BE2C (cell line): ENCODE results near the gene AP2B1.

Source experiments
- DNase-seq: peaks from one replicate; pipeline ENCODE4 v3.0.0-alpha.2; 2020
- H3K27me3 ChIP-seq: fragments of 250-450 bp; sonication (Bioruptor Pico); 2 replicates; pipeline ENCODE4 v1.5.1; 2020; ENCODE audit warnings: mild to moderate bottlenecking
- H3K36me3 ChIP-seq: fragments of 250-450 bp; sonication (Bioruptor Pico); 2 replicates; pipeline ENCODE4 v1.5.1; 2020; ENCODE audit warnings: mild to moderate bottlenecking
- H3K4me1 ChIP-seq: fragments of 250-450 bp; sonication (Bioruptor Pico); 2 replicates; pipeline ENCODE4 v1.5.1; 2020
- H3K4me3 ChIP-seq: 2 replicates; pipeline ENCODE4 v1.5.1; 2011; ENCODE audit warnings: low read depth, low read length
- H3K9me3 ChIP-seq: fragments of 250-450 bp; sonication (Bioruptor Pico); 2 replicates; pipeline ENCODE4 v1.5.1; 2020
- TF ChIP-seq, protein P1 (sequence below): IDR thresholded peaks from 2 replicates; pipeline ENCODE4 v1.5.1; 2012; ENCODE audit warnings: mild to moderate bottlenecking, low read depth, low read length

Gene AP2B1

DNA sequence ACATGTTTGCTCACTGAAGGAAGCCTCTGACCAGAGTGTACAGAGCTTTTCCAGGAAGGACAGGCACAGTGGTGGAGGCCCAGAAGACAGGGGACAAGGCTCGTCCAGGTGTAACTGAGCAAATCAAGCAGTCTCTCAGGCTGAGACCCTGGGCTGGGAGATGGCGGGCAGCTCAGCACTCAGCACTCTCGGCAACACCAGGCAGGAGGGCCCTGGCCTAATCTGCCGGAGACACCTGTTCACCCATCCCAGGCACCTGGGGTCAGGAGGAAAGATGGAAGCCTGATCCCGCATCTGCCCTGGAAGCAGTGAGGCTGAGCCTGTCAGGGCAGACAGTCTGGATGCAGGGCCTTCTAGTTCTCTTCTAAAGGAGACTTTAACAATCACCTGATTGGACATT is 149.1 kb downstream of the AP2B1 start:
- H3K4me3 ChIP-seq, result no peak overlapping the region
- H3K4me1 ChIP-seq, result peaks cover 3% of the 10 kb centered on the region; the same call in 1 of the 2 replicates
- TF ChIP-seq, protein P1, sequence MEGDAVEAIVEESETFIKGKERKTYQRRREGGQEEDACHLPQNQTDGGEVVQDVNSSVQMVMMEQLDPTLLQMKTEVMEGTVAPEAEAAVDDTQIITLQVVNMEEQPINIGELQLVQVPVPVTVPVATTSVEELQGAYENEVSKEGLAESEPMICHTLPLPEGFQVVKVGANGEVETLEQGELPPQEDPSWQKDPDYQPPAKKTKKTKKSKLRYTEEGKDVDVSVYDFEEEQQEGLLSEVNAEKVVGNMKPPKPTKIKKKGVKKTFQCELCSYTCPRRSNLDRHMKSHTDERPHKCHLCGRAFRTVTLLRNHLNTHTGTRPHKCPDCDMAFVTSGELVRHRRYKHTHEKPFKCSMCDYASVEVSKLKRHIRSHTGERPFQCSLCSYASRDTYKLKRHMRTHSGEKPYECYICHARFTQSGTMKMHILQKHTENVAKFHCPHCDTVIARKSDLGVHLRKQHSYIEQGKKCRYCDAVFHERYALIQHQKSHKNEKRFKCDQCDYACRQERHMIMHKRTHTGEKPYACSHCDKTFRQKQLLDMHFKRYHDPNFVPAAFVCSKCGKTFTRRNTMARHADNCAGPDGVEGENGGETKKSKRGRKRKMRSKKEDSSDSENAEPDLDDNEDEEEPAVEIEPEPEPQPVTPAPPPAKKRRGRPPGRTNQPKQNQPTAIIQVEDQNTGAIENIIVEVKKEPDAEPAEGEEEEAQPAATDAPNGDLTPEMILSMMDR, result no peak
- no peaks in the 10 kb centered on the region for H3K27me3 ChIP-seq
- H3K9me3 ChIP-seq, result 0 out of 2 replicates have a peak, but pooled peaks cover 4% of the 10 kb centered on the region
- H3K36me3 ChIP-seq, result peaks cover 7% of the 10 kb centered on the region
- no peak for DNase-seq

DNA sequence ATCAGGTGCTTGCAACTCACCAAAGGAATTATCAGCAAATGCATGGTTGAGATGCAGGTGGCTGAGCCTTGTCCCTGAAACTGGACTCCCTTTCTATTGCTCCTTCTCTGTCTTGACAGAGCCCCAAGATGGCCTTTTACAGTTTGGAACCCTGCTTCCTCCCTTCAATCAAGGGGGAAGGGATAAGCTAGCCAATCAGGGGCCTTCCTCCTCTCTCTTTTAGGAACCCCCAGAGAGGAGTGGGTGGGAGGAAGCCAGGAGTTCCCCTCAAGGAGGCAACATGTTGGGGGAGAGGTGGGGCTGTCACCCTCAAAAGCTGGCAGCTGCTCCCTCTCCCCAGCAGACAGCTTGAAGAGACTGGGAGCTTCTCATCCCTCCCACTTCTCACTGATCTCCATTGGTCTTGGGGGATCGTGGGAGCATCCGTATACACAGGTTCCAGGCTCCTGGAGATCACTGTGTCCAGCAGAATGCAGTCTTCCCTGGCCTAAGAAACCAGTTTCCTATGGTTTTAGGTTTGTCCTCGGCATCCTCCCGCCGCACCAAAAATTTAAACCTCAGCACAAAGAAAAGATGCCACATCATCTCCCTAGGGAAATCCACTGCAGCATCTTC is 151.5 kb downstream of the AP2B1 start:
- DNase-seq, result no peak

DNA sequence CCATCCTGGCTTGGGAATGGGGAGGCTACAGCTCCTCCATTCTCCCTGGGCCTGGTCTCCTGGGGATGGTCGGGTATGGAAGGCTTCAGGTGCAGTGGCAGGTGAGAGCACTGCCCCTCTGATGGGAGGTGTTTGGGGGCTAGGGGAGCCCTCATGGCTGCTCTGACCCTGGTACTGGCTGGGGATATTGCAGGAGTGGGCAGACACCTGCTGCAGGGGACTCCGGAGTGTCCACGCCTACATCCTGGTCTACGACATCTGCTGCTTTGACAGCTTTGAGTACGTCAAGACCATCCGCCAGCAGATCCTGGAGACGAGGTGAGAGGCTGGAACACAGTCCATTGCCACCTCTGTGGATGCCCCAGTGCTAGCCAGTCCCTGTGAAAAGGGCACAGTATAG is 153.1 kb downstream of the AP2B1 start:
- Histone ChIP-seq H3K9me3 (0 out of 2 replicates have a peak, but pooled peaks cover 4% of the 10 kb centered on the region), H3K27me3 (peaks cover 3% of the 10 kb centered on the region; the same call in 1 of the 2 replicates), H3K4me1 (no peaks in the 10 kb centered on the region), H3K36me3 (no peaks in the 10 kb centered on the region), H3K4me3 (no peak overlapping the region)
- no peak for DNase-seq
- TF ChIP-seq, protein P1, result no peak

More for the DNA sequence above, 151.5 kb downstream of the AP2B1 start:
- Histone ChIP-seq H3K27me3 (peaks cover 3% of the 10 kb centered on the region; the same call in 1 of the 2 replicates), H3K9me3 (0 out of 2 replicates have a peak, but pooled peaks cover 4% of the 10 kb centered on the region), H3K36me3 (peaks cover 6% of the 10 kb centered on the region), H3K4me1 (no peaks in the 10 kb centered on the region), H3K4me3 (no peak overlapping the region)
- TF ChIP-seq, protein P1, result no peak

DNA sequence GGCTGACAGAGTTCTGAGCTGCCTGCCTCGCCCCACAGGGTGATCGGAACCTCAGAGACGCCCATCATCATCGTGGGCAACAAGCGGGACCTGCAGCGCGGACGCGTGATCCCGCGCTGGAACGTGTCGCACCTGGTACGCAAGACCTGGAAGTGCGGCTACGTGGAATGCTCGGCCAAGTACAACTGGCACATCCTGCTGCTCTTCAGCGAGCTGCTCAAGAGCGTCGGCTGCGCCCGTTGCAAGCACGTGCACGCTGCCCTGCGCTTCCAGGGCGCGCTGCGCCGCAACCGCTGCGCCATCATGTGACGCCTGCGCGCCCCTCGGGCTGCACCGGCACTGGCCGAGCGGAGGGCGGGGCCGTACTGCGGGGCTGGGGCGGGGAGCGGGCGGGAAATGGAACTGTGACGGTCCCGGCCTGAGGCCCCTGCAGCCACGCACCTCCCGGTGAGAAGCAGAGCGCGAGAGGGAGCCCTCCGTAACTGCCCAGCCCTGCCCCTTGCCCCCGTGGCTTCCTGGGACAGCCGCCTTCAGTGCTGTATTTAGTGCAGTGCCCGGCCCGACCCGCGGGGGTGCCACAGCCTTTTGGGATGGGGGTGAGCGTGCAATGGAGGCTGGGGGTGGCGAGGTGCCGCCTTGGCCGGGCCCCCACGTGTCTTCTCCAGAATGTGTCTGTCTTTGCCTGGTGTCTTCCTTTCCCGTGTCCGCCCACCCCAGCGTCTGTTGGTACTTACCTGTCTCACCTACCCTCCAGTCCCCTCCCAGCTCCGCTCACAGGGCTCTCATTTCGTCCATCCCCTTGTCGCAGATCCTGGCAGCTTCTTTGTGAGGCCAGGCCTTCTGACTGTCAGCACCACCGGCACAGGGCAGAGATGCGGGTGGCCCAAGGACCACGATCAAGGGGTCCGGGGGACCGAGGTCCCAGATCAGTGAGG is 154.1 kb downstream of the AP2B1 start:
- TF ChIP-seq, protein P1, result no peak
- H3K27me3 ChIP-seq, result peaks cover 3% of the 10 kb centered on the region; the same call in 1 of the 2 replicates

DNA sequence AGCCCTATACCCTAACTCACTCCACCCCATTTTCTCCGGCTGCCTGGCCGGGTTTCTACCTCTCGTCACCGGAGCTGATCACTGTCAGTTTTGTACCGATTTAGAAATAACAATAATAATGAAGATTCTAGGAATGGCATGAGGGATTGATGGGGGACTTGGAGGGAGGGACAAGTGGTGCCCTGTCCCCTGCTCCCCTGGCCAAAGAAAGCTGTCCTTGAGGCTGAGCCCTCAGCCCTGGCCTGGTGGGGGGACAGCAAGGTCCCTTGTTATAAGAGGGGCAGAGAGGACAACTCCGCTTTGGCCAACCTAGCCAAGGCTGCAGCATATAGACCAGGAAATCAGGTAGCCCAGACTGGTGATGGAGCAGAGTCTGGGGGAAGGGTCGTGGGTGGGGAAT is 155.4 kb downstream of the AP2B1 start:
- Histone ChIP-seq H3K36me3 (no peaks in the 10 kb centered on the region), H3K9me3 (0 out of 2 replicates have a peak, but pooled peaks cover 4% of the 10 kb centered on the region), H3K4me3 (no peak overlapping the region), H3K27me3 (peaks cover 3% of the 10 kb centered on the region; the same call in 1 of the 2 replicates), H3K4me1 (no peaks in the 10 kb centered on the region)
- no peak for DNase-seq
- TF ChIP-seq, protein P1, result no peak

More for the DNA sequence above, 154.1 kb downstream of the AP2B1 start:
- no peak overlapping the region for H3K4me3 ChIP-seq
- H3K36me3 ChIP-seq, result no peaks in the 10 kb centered on the region
- H3K4me1 ChIP-seq, result no peaks in the 10 kb centered on the region
- H3K9me3 ChIP-seq, result 0 out of 2 replicates have a peak, but pooled peaks cover 4% of the 10 kb centered on the region
- peak; percentile 51 for DNase-seq
